Measurements from ENCODE around the gene COL19A1.

DNA sequence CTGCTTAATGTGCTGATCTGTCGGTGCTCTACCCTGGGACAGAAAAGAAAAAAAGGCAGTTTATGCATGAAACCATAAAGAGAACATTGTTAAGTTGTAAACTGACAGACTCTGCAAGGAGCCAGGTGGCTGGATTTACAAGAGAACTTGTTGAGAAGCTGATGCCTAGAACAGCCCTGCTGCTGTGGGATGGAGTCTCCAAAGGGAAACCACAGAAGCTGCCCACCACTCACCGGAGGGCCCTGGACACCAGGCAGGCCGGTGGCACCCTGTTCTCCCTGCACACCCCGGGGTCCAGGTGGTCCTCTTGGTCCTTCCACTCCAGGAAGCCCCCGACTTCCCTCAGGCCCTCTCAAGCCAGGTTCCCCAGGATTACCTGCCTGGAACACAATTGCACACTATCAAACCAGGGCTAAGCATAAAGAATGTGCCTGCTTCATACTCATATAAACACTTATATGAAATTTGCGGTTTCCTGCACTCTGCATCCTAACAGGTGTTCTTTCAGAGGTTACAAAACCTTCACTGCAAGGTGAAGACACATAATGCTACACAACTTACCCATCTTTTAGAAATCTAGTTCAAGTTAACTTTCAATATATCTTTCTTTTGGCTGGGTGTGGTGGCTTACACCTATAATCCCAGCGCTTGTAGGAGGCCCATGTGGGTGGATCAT is 368.3 kb downstream of the COL19A1 start:
- TF ChIP-seq ZNF274 (IDR thresholded peaks at IDR 0.05; ENCODE audit: low read depth, low read length), result no peak
- TF ChIP-seq SUZ12 (IDR thresholded peaks at IDR 0.05; ENCODE audit: extremely low read depth, insufficient read depth, insufficient read length), result no peak
- TF ChIP-seq YY1 (IDR thresholded peaks at IDR 0.05; ENCODE audit: insufficient read depth, insufficient read length), result no peak

All from NT2/D1 (cell line).